ENCODE results near the gene DNAH17. TPM values are rescaled to one million over a fixed set of nuclear protein-coding genes. Genes with fewer than 3 reads are reported as not detected.
A peak's percentile ranks its signal among the peaks of the same experiment; 100 is the strongest.

Gene DNAH17
- total and polyA plus RNA-seq, 2 of the 13 experiments (the other 11 are each of a cell fraction or from before 2014, with no cell fraction given): 0.86 to 1.6 TPM

DNA sequence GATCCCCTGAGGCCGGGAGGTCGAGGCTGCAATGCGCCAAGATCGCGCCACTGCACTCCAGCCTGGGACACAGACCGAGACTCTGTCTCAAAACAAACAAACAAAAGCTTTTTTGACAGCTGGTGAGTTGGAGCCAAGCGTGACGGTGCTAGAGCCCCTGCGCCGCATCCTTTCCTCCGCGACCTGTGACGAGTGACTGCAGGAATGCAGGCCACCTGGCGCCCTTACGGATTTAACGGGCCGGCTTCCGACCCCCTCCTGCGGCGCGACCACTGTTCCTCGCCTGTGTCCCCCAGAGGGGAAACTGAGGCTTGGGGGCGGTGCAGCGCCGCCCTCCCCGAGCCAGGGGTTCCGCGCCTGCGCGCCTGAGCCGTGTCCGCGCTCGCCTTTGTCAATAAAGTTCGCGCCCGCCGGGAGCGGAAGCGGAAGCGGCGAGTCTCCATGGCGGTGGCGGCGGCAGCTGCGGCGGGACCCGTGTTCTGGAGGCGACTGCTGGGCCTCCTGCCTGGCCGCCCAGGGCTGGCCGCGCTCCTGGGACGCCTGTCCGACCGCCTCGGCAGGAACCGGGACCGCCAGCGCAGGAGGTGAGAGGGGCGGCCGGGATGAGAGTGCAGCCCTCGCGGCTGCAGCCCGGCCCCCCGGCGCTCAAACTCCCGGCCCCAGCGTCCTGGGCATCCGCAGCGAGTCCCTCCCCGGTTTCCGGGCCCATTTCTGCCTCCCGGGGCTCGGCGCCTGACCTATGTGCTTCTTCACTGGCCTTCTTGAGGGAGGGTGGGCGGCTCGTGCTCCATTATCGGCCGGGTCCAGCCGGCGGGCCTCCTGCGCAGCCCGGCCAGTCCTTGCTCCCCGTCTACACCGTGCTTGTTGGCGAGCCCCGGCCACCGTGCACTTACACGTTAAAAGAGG is 198.7 kb downstream of the DNAH17 start, which contains the start of gene PGS1 (continued):
- peak; percentile 94 for TF ChIP-seq PATZ1 (CRISPR knock-in tag; IDR thresholded peaks at IDR 0.05)
- TF ChIP-seq HNRNPUL1 (IDR thresholded peaks at IDR 0.05; ENCODE audit: low read depth, low read length): peak; percentile 47; the same call in 1 of the 2 replicates
- TF ChIP-seq RBM39 (IDR thresholded peaks at IDR 0.05; ENCODE audit: low read depth, low read length, poor library complexity, severe bottlenecking): no peak
- no peak for TF ChIP-seq IRX3 (CRISPR knock-in tag; IDR thresholded peaks at IDR 0.05; ENCODE audit: borderline replicate concordance, low read depth)
- TF ChIP-seq ZMAT5 (CRISPR knock-in tag; IDR thresholded peaks at IDR 0.05; ENCODE audit: borderline replicate concordance, low read depth): no peak
- TF ChIP-seq, protein P1, sequence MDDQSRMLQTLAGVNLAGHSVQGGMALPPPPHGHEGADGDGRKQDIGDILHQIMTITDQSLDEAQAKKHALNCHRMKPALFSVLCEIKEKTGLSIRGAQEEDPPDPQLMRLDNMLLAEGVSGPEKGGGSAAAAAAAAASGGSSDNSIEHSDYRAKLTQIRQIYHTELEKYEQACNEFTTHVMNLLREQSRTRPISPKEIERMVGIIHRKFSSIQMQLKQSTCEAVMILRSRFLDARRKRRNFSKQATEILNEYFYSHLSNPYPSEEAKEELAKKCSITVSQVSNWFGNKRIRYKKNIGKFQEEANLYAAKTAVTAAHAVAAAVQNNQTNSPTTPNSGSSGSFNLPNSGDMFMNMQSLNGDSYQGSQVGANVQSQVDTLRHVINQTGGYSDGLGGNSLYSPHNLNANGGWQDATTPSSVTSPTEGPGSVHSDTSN (CRISPR knock-in tag; IDR thresholded peaks at IDR 0.05; ENCODE audit: borderline replicate concordance): no peak
- TF ChIP-seq KAT2B (IDR thresholded peaks at IDR 0.05; ENCODE audit: borderline replicate concordance, low read depth, low read length): no peak
- TF ChIP-seq NR2C2 (CRISPR knock-in tag; IDR thresholded peaks at IDR 0.05; ENCODE audit: borderline replicate concordance): peak; percentile 85
- peak; percentile 76; the same call in 1 of the 2 replicates for TF ChIP-seq DMAP1 (CRISPR knock-in tag; IDR thresholded peaks at IDR 0.05)
- TF ChIP-seq ZNF777 (CRISPR knock-in tag; IDR thresholded peaks at IDR 0.05): no peak
- peak; percentile 27; the same call in 1 of the 2 replicates for TF ChIP-seq PPARG (CRISPR knock-in tag; conservative IDR thresholded peaks at IDR 0.05)
- TF ChIP-seq DPF2 (CRISPR knock-in tag; IDR thresholded peaks at IDR 0.05; ENCODE audit: borderline replicate concordance, low read depth): no peak
- TF ChIP-seq PLSCR1 (CRISPR knock-in tag; IDR thresholded peaks at IDR 0.05; ENCODE audit: borderline replicate concordance): no peak; the same call in 1 of the 2 replicates
- peak; percentile 97 for TF ChIP-seq ZNF468 (CRISPR knock-in tag; IDR thresholded peaks at IDR 0.05)
- no peak for TF ChIP-seq SOX6 (IDR thresholded peaks at IDR 0.05)
- peak; percentile 74 for TF ChIP-seq SOX6 (CRISPR knock-in tag; IDR thresholded peaks at IDR 0.05)
- no peak for TF ChIP-seq ZNF557 (CRISPR knock-in tag; IDR thresholded peaks at IDR 0.05)
- peak; percentile 82; the same call in 1 of the 2 replicates for TF ChIP-seq ZNF546 (CRISPR knock-in tag; conservative IDR thresholded peaks at IDR 0.05)
- TF ChIP-seq ZNF564 (CRISPR knock-in tag; IDR thresholded peaks at IDR 0.05): peak; percentile 88
- no peak for TF ChIP-seq ZBTB3 (CRISPR knock-in tag; IDR thresholded peaks at IDR 0.05; ENCODE audit: borderline replicate concordance, low read depth)
- peak; percentile 24; the same call in 1 of the 2 replicates for TF ChIP-seq ISL2 (CRISPR knock-in tag; IDR thresholded peaks at IDR 0.05)
- TF ChIP-seq, protein P2, sequence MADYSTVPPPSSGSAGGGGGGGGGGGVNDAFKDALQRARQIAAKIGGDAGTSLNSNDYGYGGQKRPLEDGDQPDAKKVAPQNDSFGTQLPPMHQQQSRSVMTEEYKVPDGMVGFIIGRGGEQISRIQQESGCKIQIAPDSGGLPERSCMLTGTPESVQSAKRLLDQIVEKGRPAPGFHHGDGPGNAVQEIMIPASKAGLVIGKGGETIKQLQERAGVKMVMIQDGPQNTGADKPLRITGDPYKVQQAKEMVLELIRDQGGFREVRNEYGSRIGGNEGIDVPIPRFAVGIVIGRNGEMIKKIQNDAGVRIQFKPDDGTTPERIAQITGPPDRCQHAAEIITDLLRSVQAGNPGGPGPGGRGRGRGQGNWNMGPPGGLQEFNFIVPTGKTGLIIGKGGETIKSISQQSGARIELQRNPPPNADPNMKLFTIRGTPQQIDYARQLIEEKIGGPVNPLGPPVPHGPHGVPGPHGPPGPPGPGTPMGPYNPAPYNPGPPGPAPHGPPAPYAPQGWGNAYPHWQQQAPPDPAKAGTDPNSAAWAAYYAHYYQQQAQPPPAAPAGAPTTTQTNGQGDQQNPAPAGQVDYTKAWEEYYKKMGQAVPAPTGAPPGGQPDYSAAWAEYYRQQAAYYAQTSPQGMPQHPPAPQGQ (CRISPR knock-in tag; IDR thresholded peaks at IDR 0.05; ENCODE audit: borderline replicate concordance): peak; percentile 88

Data from HepG2 (cell line).